ENCODE data around the gene C2orf78. TPM values are rescaled to one million over a fixed set of nuclear protein-coding genes. Genes with fewer than 3 reads are reported as not detected.
"Not testable (repeated sequence)": the region's sequence is repeated elsewhere in the genome, so short reads cannot be mapped to it uniquely, and the experiment has no call there.

Gene C2orf78, protein sequence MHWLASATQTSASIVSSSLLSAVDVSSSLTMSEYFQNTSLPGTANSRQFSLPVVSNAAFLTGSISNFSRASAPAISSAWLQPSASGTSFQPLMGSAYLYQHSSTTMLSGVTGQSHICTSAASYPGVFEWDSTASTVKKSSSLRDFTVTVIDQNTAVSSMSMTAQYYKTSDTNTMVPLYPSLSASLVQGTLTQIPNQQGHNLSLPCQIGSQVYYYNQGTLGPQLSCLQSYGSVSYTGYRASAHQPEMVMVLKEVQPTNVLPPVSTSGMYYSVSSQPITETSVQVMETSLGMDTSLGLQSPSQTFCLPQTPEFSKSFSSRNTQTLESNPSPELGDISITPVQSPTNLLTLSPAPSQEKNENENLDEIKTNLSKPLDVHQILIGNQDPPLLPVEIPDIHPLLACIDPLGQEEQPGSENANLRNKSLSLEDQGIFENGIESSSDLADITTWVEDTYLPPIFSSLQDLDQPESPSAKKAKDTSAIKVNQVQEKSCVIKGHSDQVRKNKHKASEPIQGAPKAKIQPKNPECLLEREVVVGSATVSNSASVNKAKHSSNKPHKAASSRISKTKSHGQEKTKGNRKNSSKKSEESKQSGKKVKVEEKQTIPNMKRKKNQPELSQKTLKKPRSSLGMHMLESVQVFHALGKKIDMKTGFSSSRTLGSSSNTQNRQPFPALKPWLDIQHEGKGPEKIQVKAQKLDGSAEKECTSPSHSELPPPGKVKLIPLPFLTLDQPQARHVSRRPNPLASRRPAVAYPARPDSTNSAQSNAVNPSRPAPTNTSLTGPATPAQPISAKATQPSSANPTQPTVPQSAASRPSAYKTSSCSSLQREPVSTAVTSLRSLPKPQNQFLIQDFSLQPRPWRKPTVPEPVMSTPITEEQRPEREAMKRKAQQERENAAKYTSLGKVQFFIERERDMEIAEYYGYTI
- total RNA-seq (not detected), polyA plus RNA-seq (not detected)
- long read RNA-seq, donor 1 = 0 reads
- long read RNA-seq, donor 2 = 0 reads

DNA sequence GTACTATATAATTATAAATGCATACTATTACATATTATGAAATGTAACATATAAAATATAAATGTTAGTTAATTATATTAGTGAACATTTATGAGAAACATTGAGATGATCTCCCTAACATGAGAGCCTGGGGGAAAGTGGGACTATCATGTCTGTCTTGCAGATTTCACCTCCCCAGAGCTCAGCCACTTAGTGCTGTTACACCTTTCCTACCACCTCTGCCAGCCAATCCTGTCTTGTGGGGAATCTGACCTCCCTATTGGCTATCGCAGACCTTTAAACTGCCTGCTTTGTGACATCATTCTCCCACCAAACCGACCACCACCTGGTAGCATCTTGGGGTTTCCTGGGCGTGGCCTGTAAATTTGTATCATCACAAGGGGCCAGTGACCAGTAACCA lies at the start of gene C2orf78:
Gene C2orf78 (plus strand): TSS at position 301 of the 400 bp plus-strand sequence. CDS start 127 bp downstream, outside the sequence.
- H3K27ac ChIP-seq; H3K9me3 ChIP-seq; DNase-seq; intact Hi-C loops (cut with DNase I; ENCODE audit: low total_unique reads); H3K4me3 ChIP-seq; H3K36me3 ChIP-seq: not testable (repeated sequence)
- WGBS, 5 donors = 36 to 63% (median 38%) methylated on average over 2 to 3 of the region's 3 CpGs; no CpG with 5 or more reads in 2 of the 5 donors
- Histone ChIP-seq H3K27me3 (replicated peaks in 1 of 7) (peaks cover 0 to 11% (median 0%) of the 10 kb centered on the region in 7 donors), H3K4me1 (peaks cover 0 to 13% (median 10%) of the 10 kb centered on the region in 6 donors)

DNA sequence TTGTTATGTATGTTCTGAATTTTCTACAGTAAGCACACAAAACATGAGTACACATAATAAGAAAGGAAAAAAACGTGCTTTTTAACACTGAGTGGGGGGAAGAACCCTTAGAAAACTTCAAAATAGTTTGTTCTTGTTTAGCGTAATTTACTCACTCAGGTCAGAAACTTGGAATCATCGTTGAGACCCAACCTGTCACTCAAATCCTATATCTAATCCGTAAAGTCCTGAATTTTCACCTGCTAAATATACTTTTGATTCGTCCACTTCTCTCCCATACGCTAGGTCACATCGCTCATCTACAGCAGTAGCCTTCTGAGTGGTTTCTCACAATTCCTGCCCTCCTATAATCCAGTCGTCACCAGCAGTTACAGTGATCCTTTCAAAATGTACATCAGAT lies 47.6 kb upstream of the C2orf78 start:
- no peak for TF ChIP-seq POLR2A (IDR thresholded peaks at IDR 0.05)
- TF ChIP-seq CTCF (IDR thresholded peaks at IDR 0.05 in 8 of 11, conservative IDR thresholded peaks at IDR 0.05 in 3 of 11) = no peak
- TF ChIP-seq POLR2AphosphoS5 (IDR thresholded peaks at IDR 0.05) = no peak
- Histone ChIP-seq H3K36me3 (peaks cover 0 to 41% (median 31%) of the 10 kb centered on the region in 6 donors), H3K27me3 (replicated peaks in 1 of 7) (no peaks in the 10 kb centered on the region), H3K27ac (peak overlapping the region; percentile 65 to 88 (median 85)), H3K9me3 (peaks cover 0 to 5% (median 0%) of the 10 kb centered on the region in 8 donors), H3K4me3 (peak overlapping the region; percentile 56 to 86 (median 80)), H3K4me1 (peaks cover 8 to 35% (median 22%) of the 10 kb centered on the region in 6 donors)
- 9 to 13% (median 9%) methylated on average over 8 of the region's 8 CpGs for WGBS, 5 donors
- DNase-seq = no peak
- intact Hi-C loops (cut with DNase I; ENCODE audit: low total_unique reads) = no loop called here

- H3K9me3 ChIP-seq = peaks cover 0 to 5% (median 0%) of the 10 kb centered on the region in 8 donors
- peak within 1 kb of the TSS; percentile 56 to 86 (median 80) for H3K4me3 ChIP-seq
- no peaks in the 10 kb centered on the region for H3K27me3 ChIP-seq (replicated peaks in 1 of 7)
- peaks cover 8 to 35% (median 22%) of the 10 kb centered on the region in 6 donors for H3K4me1 ChIP-seq
- TF ChIP-seq POLR2A (IDR thresholded peaks at IDR 0.05) (peak in 2 of 3 donors; percentile 21 to 65), POLR2AphosphoS5 (IDR thresholded peaks at IDR 0.05) (peak; percentile 96 to 97 (median 97)), CTCF (IDR thresholded peaks at IDR 0.05 in 8 of 11, conservative IDR thresholded peaks at IDR 0.05 in 3 of 11) (peak in 1 of 11 experiments; percentile 15)
- intact Hi-C loops (cut with DNase I; ENCODE audit: low total_unique reads) = no loop called here
- WGBS, 5 donors = 0 to 1% (median 1%) methylated on average over 35 to 49 of the region's 49 CpGs
- H3K27ac ChIP-seq = peak within 1 kb of the TSS; percentile 65 to 88 (median 85)
- H3K36me3 ChIP-seq = peaks cover 0 to 41% (median 24%) of the 10 kb centered on the region in 6 donors
- DNase-seq = peak; percentile 96
These were observed 46.9 kb upstream of the C2orf78 start, which contains the start of gene TPRKB for GRCh38 chr2:73736855-73737779. Gene TPRKB, minus strand, starts transcription at chr2:73737345. Its CDS starts 2,776 bp downstream, at chr2:73734569.
